HG03196 (cell line): ENCODE data around the gene ERBB4.

ENCODE experiments used
- ATAC-seq: cut with Tn5 transposase; IDR thresholded peaks from one replicate; pipeline ENCODE4 v1.9.1; 2021; ENCODE audit not compliant: unreplicated experiment

The ERBB4 gene

GRCh38 chr2:211860224-211860623, 678.4 kb downstream of the ERBB4 start:
- no peak for ATAC-seq

DNA sequence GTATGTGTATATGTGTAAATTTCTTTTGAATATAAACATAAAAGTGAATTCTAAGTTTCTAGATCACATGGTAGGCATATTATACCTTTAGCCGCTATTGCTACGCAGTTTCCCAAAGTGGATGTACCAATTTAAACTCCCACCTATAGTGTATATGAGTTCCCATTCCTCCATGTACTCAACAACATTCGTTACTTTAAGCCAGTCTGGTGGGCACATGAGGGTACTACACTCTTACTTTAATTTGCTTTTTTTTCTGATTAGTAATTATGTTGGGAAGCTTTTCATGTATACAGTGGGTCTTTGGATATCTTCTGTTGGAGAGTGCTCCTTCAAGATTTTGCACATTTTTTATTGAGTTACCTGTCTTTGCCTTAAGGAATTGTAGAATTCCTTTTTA, 683.8 kb downstream of the ERBB4 start:
- ATAC-seq = no peak

GRCh38 chr2:211846714-211847113, 691.9 kb downstream of the ERBB4 start:
- no peak for ATAC-seq

- ATAC-seq = no peak
These were observed 692.6 kb downstream of the ERBB4 start for GRCh38 chr2:211846036-211846400.

GRCh38 chr2:211845338-211846035, 693.1 kb downstream of the ERBB4 start:
- ATAC-seq = no peak

- no peak for ATAC-seq
These were observed 700.9 kb downstream of the ERBB4 start for GRCh38 chr2:211837706-211838105.

GRCh38 chr2:211837206-211837605, 701.4 kb downstream of the ERBB4 start:
- no peak for ATAC-seq

- ATAC-seq = no peak
These were observed 702.2 kb downstream of the ERBB4 start for GRCh38 chr2:211836409-211836808.

DNA sequence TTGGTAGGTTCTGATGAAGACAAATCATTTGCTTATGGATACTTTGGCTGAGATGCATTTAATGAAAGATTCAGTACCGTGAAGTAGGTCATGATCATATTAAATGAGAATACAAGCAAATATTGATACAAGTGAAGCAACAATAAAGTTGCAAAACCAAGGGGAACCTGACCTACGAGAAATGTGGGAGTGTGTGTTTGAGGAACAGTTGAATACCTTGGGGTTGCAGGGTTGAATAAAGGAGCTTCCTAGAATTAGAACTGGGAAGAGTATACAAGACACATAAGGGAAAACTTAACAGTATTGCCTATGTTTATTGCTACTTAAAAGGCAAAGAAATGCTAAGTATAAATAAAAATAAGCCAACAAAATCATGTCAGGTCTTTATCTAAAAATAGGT, 702.9 kb downstream of the ERBB4 start:
- no peak for ATAC-seq

DNA sequence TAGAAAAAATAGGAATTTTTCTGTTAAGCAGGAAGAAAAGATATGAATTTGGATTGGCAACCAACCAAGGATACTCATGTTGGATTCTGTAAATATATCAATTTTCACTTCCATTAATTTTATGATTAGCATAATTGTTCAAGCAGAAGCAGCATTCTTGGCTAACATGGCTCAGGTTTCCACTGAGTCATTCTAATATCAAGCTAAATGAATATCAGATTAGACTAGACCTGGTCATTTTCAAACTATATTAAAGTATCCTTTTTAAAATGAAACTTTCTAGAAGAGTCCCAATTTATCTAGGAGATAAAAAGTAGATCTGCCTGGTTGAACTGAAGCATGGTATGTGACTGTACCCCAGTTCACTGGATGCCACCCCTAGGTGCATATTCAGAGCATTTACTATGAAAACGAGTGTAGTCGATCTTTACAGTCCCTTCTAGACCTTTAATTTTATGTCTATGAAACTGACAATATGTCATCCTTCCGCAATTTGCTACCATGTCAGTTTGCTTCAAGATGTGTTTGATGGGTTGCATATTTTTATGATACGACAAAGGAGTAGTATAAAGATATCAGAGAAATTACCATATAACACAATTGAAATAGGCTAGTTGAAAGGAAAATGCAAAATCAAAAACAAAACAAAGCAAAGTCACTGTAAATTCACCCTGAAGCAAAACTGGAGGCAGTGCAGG, 704.9 kb downstream of the ERBB4 start:
- ATAC-seq = no peak

DNA sequence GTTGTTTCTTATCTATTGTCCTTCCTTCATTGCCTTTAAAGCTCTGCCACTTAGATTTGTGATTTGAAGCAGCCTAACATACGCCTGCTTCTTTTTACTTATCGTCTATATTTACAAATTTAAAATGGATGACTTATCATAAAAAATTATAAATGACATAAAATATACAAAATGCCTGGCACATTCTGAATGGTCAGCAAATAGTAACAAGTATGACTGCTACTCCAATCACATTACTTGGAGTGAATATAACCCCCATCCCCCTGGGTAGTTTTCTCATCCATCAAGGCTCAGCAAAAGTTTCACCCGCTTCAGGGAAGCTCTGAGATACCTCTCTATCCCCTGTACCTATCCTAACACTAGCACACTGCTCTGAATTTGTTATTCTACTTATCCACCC, 708.9 kb downstream of the ERBB4 start:
- ATAC-seq = no peak

DNA sequence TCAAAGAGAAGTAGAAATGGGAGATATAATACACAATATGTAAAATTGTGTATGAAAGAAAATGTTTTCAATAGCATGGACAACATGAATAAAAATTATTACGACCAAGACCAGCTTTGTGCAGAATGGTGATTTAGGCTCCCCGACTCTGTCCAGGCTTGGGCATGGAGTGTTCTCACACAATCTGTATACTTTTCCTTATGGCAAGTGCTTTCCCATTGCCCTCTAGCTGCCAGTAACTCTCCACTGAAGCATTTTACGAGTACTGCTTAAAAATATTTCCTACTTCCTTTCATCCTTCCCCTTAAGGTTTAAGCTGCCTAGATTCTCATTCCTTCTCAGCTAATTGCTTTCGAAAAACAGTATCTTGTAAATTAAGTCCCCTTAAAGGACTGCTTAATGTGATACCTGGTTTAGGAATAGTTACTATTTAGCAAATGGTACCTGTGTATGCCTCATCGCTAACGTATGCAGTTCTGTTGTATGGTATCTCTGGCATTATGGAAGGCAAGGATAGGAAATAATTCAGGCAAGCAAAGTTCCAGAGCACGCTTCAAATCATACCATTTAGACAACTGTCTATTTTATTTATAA, 714.6 kb downstream of the ERBB4 start:
- ATAC-seq = no peak

DNA sequence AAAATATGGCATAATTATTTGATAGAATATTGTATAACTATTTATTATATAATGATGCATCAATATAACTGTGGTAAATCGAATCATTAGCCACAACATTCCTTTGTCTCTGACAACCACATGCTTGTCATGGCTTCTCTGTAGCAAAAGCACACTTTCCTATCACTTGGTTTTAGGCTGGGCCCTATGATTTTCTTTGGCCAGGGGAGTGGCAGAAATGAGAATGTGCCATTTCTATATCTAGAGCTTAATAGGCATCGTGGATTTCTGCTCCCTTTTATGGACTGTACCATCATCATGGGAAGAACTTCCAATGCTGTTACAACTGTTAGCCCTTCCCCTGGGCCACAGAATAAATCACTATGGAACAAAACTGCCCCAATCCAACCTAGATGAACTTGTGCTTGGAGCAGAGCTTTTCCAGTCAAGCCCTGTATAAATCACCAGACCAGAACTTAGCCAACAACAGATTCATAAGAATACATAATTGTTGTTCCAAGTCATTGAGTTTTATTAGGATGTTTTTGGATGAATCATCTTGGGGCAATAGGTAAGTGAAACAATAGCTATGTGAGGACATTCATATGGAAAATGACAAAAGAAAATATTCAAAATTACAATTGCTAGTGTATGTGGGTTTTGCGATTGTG, 715.8 kb downstream of the ERBB4 start:
- no peak for ATAC-seq

GRCh38 chr2:211816754-211817153, 721.8 kb downstream of the ERBB4 start:
- ATAC-seq = no peak

DNA sequence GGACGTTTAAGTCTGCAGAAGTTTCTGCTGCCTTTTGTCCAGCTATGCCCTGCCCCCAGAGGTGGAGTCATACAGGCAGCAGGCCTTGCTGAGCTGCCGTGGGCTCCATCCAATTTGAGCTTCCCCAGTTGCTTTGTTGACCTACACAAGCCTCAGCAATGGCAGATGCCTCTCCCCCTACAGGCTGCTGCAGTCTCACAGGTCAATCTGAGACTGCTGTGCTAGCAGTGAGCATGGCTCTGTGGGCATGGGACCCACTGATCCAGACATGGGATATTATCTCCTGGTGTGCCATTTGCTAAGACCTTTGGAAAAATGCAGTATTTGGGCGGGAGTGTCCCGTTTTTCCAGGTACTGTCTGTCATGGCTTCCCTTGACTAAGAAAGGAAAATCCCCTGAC, 726.0 kb downstream of the ERBB4 start:
- no peak for ATAC-seq

GRCh38 chr2:211802666-211803065, 735.9 kb downstream of the ERBB4 start:
- ATAC-seq = no peak

DNA sequence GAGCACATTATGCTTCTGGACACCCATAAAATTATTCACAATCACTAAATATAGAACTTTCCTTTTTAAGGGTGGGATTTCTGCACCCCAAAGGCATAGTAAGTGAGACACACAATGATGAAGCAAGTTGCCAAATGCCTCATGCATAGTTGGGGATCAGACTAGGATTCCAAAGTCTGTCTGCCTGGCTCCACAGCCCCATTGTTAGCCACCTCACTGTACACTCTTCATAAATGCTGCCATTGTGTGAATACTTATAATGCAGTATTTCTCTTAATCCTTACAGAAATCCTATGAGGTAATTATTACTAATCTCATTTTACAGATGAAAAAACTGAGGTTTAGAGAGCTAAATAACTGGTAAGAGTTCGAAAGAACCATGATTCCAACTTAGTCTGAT, 738.6 kb downstream of the ERBB4 start:
- no peak for ATAC-seq

GRCh38 chr2:211798868-211799267, 739.7 kb downstream of the ERBB4 start:
- no peak for ATAC-seq

DNA sequence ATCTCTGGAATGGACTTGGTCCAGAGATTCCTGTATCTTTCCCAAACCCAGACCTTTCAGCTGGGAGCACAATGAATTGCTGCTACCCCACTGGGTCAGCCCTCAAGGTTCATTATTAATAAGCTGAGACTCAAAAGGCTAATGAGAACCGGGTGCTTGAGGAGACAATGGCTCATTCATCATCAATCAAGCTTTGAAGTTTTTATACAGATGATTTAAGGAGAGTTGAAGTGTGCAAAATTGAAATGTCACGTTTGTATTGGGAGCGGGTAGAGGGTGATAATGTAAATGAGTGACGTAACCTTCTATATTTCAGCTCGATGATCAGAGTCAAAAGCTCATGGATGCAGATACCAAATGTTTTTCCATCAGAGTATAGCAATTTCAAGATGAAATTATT, 744.9 kb downstream of the ERBB4 start:
- no peak for ATAC-seq

- no peak for ATAC-seq
These were observed 748.6 kb downstream of the ERBB4 start for GRCh38 chr2:211789982-211790381.

DNA sequence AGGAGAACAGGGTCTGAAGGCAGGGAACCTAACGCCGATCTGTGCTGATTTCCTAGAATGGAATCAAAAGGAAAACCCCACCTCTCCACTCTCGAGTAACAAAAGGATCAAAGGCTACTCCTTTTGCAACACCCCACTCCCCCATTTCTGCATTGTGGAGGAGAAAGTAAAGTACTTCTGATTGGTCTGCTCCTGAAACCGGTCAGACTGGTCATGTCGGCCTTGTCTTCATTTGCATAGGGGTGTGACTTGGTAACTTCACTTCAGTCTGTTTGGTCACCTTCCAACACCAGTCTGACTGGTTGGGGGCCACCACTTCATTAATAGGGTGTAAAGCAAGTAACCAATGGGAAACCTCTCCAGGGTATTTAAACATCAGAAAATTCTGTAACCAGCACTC, 771.9 kb downstream of the ERBB4 start:
- no peak for ATAC-seq

- no peak for ATAC-seq
These were observed 776.1 kb downstream of the ERBB4 start for GRCh38 chr2:211762479-211762878.
